ENCODE data around the gene KRTAP5-3. TPM values are rescaled to one million over a fixed set of nuclear protein-coding genes. Genes with fewer than 3 reads are reported as not detected.

Gene KRTAP5-3
- total RNA-seq, 1 donor from 2014 or later = not detected

DNA sequence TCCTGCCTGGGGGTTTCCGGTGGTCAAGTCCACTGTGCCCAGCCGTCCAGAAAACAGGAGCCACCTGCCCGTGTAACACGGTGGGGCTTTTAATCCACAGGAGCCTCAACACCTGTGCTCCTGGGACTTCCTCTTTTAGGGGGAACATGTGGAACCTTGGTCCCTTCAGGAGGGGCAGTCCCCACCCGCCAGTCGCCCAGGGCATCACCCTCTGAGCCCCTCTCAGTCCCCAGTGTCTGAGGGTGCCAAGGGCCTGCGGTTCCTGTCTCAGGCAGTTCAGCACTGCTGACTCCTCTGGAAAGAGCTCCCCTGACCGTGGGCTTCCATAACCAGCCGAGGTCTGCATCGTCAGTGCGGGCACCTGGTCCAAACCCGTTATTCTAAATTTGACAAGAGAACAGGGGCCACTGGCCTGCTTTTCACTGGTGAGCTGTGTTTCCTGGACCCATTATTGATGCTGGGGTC, 37.1 kb upstream of the KRTAP5-3 start:
- Mint-ChIP-seq H3K27ac (no peak overlapping the region), H3K4me3 (ENCODE audit: low read depth) (no peak overlapping the region)

GRCh38 chr11:1644601-1645356, 36.5 kb upstream of the KRTAP5-3 start:
- Mint-ChIP-seq H3K9me3 (ENCODE audit: low read depth) (no peaks in the 10 kb centered on the region), H3K27ac (no peak overlapping the region), H3K36me3 (ENCODE audit: insufficient read depth) (no peaks in the 10 kb centered on the region), H3K4me3 (ENCODE audit: low read depth) (no peak overlapping the region), H3K4me1 (ENCODE audit: low read depth) (peaks cover 3% of the 10 kb centered on the region), H3K27me3 (peaks cover 24% of the 10 kb centered on the region)
- no peak for DNase-seq (ENCODE audit: low spot score, unreplicated experiment)
- TF ChIP-seq, protein P1, sequence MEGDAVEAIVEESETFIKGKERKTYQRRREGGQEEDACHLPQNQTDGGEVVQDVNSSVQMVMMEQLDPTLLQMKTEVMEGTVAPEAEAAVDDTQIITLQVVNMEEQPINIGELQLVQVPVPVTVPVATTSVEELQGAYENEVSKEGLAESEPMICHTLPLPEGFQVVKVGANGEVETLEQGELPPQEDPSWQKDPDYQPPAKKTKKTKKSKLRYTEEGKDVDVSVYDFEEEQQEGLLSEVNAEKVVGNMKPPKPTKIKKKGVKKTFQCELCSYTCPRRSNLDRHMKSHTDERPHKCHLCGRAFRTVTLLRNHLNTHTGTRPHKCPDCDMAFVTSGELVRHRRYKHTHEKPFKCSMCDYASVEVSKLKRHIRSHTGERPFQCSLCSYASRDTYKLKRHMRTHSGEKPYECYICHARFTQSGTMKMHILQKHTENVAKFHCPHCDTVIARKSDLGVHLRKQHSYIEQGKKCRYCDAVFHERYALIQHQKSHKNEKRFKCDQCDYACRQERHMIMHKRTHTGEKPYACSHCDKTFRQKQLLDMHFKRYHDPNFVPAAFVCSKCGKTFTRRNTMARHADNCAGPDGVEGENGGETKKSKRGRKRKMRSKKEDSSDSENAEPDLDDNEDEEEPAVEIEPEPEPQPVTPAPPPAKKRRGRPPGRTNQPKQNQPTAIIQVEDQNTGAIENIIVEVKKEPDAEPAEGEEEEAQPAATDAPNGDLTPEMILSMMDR (IDR thresholded peaks at IDR 0.05; ENCODE audit: unreplicated experiment) = no peak

More for the DNA sequence above, 37.1 kb upstream of the KRTAP5-3 start:
- no peak for DNase-seq (ENCODE audit: low spot score, unreplicated experiment)
- TF ChIP-seq, protein P1 (IDR thresholded peaks at IDR 0.05; ENCODE audit: unreplicated experiment) = no peak
- H3K4me1 Mint-ChIP-seq (ENCODE audit: low read depth) = no peaks in the 10 kb centered on the region
- no peaks in the 10 kb centered on the region for H3K36me3 Mint-ChIP-seq (ENCODE audit: insufficient read depth)
- peaks cover 18% of the 10 kb centered on the region for H3K27me3 Mint-ChIP-seq
- no peaks in the 10 kb centered on the region for H3K9me3 Mint-ChIP-seq (ENCODE audit: low read depth)

- no peak overlapping the region for H3K27ac Mint-ChIP-seq
- DNase-seq (ENCODE audit: low spot score, unreplicated experiment) = no peak
- peaks cover 29% of the 10 kb centered on the region for H3K27me3 Mint-ChIP-seq
- H3K36me3 Mint-ChIP-seq (ENCODE audit: insufficient read depth) = no peaks in the 10 kb centered on the region
- H3K9me3 Mint-ChIP-seq (ENCODE audit: low read depth) = no peaks in the 10 kb centered on the region
- TF ChIP-seq, protein P1 (IDR thresholded peaks at IDR 0.05; ENCODE audit: unreplicated experiment) = no peak
- H3K4me3 Mint-ChIP-seq (ENCODE audit: low read depth) = no peak overlapping the region
- H3K4me1 Mint-ChIP-seq (ENCODE audit: low read depth) = peaks cover 6% of the 10 kb centered on the region
These were observed 35.0 kb upstream of the KRTAP5-3 start for GRCh38 chr11:1643146-1643690.

GRCh38 chr11:1642288-1643145, 34.3 kb upstream of the KRTAP5-3 start:
- no peak for DNase-seq (ENCODE audit: low spot score, unreplicated experiment)
- H3K36me3 Mint-ChIP-seq (ENCODE audit: insufficient read depth) = no peaks in the 10 kb centered on the region
- TF ChIP-seq, protein P1 (IDR thresholded peaks at IDR 0.05; ENCODE audit: unreplicated experiment) = no peak
- H3K27ac Mint-ChIP-seq = no peak overlapping the region
- H3K27me3 Mint-ChIP-seq = peaks cover 29% of the 10 kb centered on the region
- no peak overlapping the region for H3K4me3 Mint-ChIP-seq (ENCODE audit: low read depth)
- peaks cover 6% of the 10 kb centered on the region for H3K4me1 Mint-ChIP-seq (ENCODE audit: low read depth)
- H3K9me3 Mint-ChIP-seq (ENCODE audit: low read depth) = no peaks in the 10 kb centered on the region

- Mint-ChIP-seq H3K4me1 (ENCODE audit: low read depth) (peaks cover 6% of the 10 kb centered on the region), H3K27ac (no peak overlapping the region), H3K36me3 (ENCODE audit: insufficient read depth) (no peaks in the 10 kb centered on the region), H3K27me3 (peaks cover 28% of the 10 kb centered on the region), H3K4me3 (ENCODE audit: low read depth) (no peak overlapping the region), H3K9me3 (ENCODE audit: low read depth) (no peaks in the 10 kb centered on the region)
- DNase-seq (ENCODE audit: low spot score, unreplicated experiment) = no peak
- TF ChIP-seq, protein P1 (IDR thresholded peaks at IDR 0.05; ENCODE audit: unreplicated experiment) = no peak
These were observed 32.8 kb upstream of the KRTAP5-3 start for GRCh38 chr11:1641096-1641495.
